ENCODE measurements around the gene FAM3A. TPM values are rescaled to one million over a fixed set of nuclear protein-coding genes. Genes with fewer than 3 reads are reported as not detected.

The FAM3A gene
- total and polyA plus RNA-seq, 10 of the 15 experiments (the other 5 are each of a cell fraction or from before 2014, with no cell fraction given), result 0.29 to 21.1 (median 11.4) TPM

GRCh38 chrX:154549766-154550165 is 33.7 kb upstream of the FAM3A start:
- ChIA-PET SMC1A (ENCODE audit: uncharacterized antibody, unreplicated experiment) (no interaction called here), RAD21 (ENCODE audit: unreplicated experiment) (no interaction called here), CTCF (interaction anchor here (0.7 kb wide), 1 partner anchor 535 kb away, joined by 3 read pairs; no protein-coding TSS in a partner anchor), POLR2A (no interaction called here)
- no peak for ATAC-seq
- WGBS (ENCODE audit: insufficient coverage, insufficient replicate concordance, low lambda C conversion rate, missing lambda C conversion rate), result 57% methylated on average over 1 of the region's 1 CpG
- no peaks in the 10 kb centered on the region for H3K27me3 ChIP-seq (replicated peaks in 1 of 2; ENCODE audit: control insufficient read depth in 2 of 2, insufficient read depth in 2 of 2, low read length in 1 of 2)
- H3K9ac ChIP-seq (ENCODE audit: control insufficient read depth, insufficient read depth, low read length), result no peak overlapping the region; the same call in 1 of the 2 replicates
- intact Hi-C loops (cut with micrococcal nuclease; ENCODE audit: unreplicated experiment), result no loop called here
- no peak for FAIRE-seq
- 0 out of 2 replicates have a peak, but pooled peaks cover 3% of the 10 kb centered on the region for H3K4me1 ChIP-seq (ENCODE audit: control insufficient read depth, insufficient read depth, low read length)
- peak overlapping the region; percentile 7; the same call in 1 of the 2 replicates for H3K4me2 ChIP-seq (ENCODE audit: control insufficient read depth, insufficient read depth)
- no peak overlapping the region for H2AFZ ChIP-seq (ENCODE audit: control insufficient read depth, low read depth, low read length)
- no TSS peak for BruUV-seq (replicated peaks)
- in situ Hi-C loops (cut with MboI), result loop anchor here (10.0 to 25.0 kb wide), 2 partner anchors 285 to 412 kb away; partner anchors contain the start of genes OPN1LW and SMIM9
- no peaks in the 10 kb centered on the region; the same call in 2 of the 3 replicates for H3K9me3 ChIP-seq (replicated peaks; ENCODE audit: control insufficient read depth, insufficient read depth, low read length)
- no peak overlapping the region for H3K4me3 ChIP-seq
- H4K20me1 ChIP-seq (ENCODE audit: control insufficient read depth, insufficient read depth), result no peaks in the 10 kb centered on the region
- peaks cover 30% of the 10 kb centered on the region for H3K79me2 ChIP-seq (ENCODE audit: control insufficient read depth, insufficient read depth, low read length)
- peaks cover 0 to 2% of the 10 kb centered on the region in 2 experiments; a peak in 2 of 4 replicates for H3K36me3 ChIP-seq (ENCODE audit: control insufficient read depth in 2 of 2, insufficient read depth in 2 of 2, low read length in 1 of 2)
- no peak for TF ChIP-seq BACH1 (IDR thresholded peaks at IDR 0.05; ENCODE audit: borderline replicate concordance)
- H3K27ac ChIP-seq (ENCODE audit: control insufficient read depth, insufficient read depth), result no peak overlapping the region; the same call in 1 of the 2 replicates
- DNase-seq (ENCODE audit: low read depth, low spot score), result no peak

- Histone ChIP-seq H4K20me1 (ENCODE audit: control insufficient read depth, insufficient read depth) (no peaks in the 10 kb centered on the region), H3K4me2 (ENCODE audit: control insufficient read depth, insufficient read depth) (peak overlapping the region; percentile 36), H3K27ac (ENCODE audit: control insufficient read depth, insufficient read depth) (peak overlapping the region; percentile 65), H3K4me1 (ENCODE audit: control insufficient read depth, insufficient read depth, low read length) (peaks cover 9% of the 10 kb centered on the region), H3K9me3 (replicated peaks; ENCODE audit: control insufficient read depth, insufficient read depth, low read length) (no peaks in the 10 kb centered on the region; the same call in 2 of the 3 replicates), H3K79me2 (ENCODE audit: control insufficient read depth, insufficient read depth, low read length) (peaks cover 30% of the 10 kb centered on the region), H3K27me3 (replicated peaks in 1 of 2; ENCODE audit: control insufficient read depth in 2 of 2, insufficient read depth in 2 of 2, low read length in 1 of 2) (no peaks in the 10 kb centered on the region), H3K36me3 (ENCODE audit: control insufficient read depth in 2 of 2, insufficient read depth in 2 of 2, low read length in 1 of 2) (no peaks in the 10 kb centered on the region), H2AFZ (ENCODE audit: control insufficient read depth, low read depth, low read length) (no peak overlapping the region; the same call in 1 of the 2 replicates), H3K4me3 (peak overlapping the region; percentile 72), H3K9ac (ENCODE audit: control insufficient read depth, insufficient read depth, low read length) (peak overlapping the region; percentile 70)
- RAD21 ChIA-PET (ENCODE audit: unreplicated experiment), result no interaction called here
- TSS peak; percentile 70 for BruUV-seq (replicated peaks)
- no peak for ATAC-seq
- intact Hi-C loops (cut with micrococcal nuclease; ENCODE audit: unreplicated experiment), result no loop called here
- no peak for DNase-seq (ENCODE audit: low read depth, low spot score)
- in situ Hi-C loops (cut with MboI), result loop anchor here (10.0 to 25.0 kb wide), 2 partner anchors 287 to 411 kb away; partner anchors contain the start of genes OPN1LW and SMIM9
- POLR2A ChIA-PET, result interaction anchor here (0.8 kb wide), 1 partner anchor 688 kb away, joined by 4 read pairs; no protein-coding TSS in a partner anchor
- FAIRE-seq, result no peak
- CTCF ChIA-PET, result interaction anchor here (0.8 kb wide), 1 partner anchor 175 kb away, joined by 4 read pairs; no protein-coding TSS in a partner anchor
- 32% methylated on average over 9 of the region's 9 CpGs for WGBS (ENCODE audit: insufficient coverage, insufficient replicate concordance, low lambda C conversion rate, missing lambda C conversion rate)
- SMC1A ChIA-PET (ENCODE audit: uncharacterized antibody, unreplicated experiment), result no interaction called here
- TF ChIP-seq EED (IDR thresholded peaks at IDR 0.05; ENCODE audit: low read depth) (no peak), YY1 (IDR thresholded peaks at IDR 0.05; ENCODE audit: low read depth, low read length) (no peak), NFYA (IDR thresholded peaks at IDR 0.05; ENCODE audit: borderline replicate concordance, low read depth, low read length) (no peak), POLR2A (IDR thresholded peaks at IDR 0.05; ENCODE audit: low read depth, low read length) (no peak), ZNF592 (IDR thresholded peaks at IDR 0.05) (no peak), MTA2 (IDR thresholded peaks at IDR 0.05; ENCODE audit: low read depth) (no peak), NR2F1 (conservative IDR thresholded peaks at IDR 0.05) (no peak), EZH2 (IDR thresholded peaks at IDR 0.05; ENCODE audit: borderline replicate concordance, control insufficient read depth, low read depth, low read length) (no peak), ZSCAN29 (IDR thresholded peaks at IDR 0.05) (no peak), HDAC6 (IDR thresholded peaks at IDR 0.05; ENCODE audit: unreplicated experiment) (no peak), IRF5 (IDR thresholded peaks at IDR 0.05; ENCODE audit: borderline replicate concordance) (no peak)
Observed at GRCh38 chrX:154548028-154548316, 31.9 kb upstream of the FAM3A start.
